Kidney (tissue), 14 donors: ENCODE results near the gene DNTT. TPM values are rescaled to one million over a fixed set of nuclear protein-coding genes. Genes with fewer than 3 reads are reported as not detected.
A peak's percentile ranks its signal among the peaks of the same experiment; 100 is the strongest.

Source experiments
- DNase-seq, 5 donors: peaks; one replicate each; pipeline ENCODE4 v3.0.0-alpha.2; 2013 to 2020
- FAIRE-seq: peaks from 2 replicates; lab custom pipeline; 2012; peaks lifted over from hg19 to GRCh38; lab: Jason Lieb, UNC
- H3K27ac ChIP-seq, 2 donors: one replicate each; pipeline ENCODE4 v1.7.0; 2013; ENCODE audit warnings: low read depth in 2 of 2, low read length in 2 of 2, inconsistent platforms in 1 of 2
- H3K27me3 ChIP-seq: one replicate; pipeline ENCODE4 v1.7.1; 2013; ENCODE audit warnings: low read length, inconsistent platforms; ENCODE audit not compliant: control insufficient read depth, insufficient read depth
- H3K36me3 ChIP-seq, 3 donors: one replicate each; pipeline versions ENCODE4 v1.7.0 to v1.7.1; 2013; ENCODE audit warnings: low read length in 3 of 3, control low read depth in 1 of 3, inconsistent platforms in 1 of 3; ENCODE audit not compliant: insufficient read depth in 3 of 3, control insufficient read depth in 2 of 3
- H3K4me1 ChIP-seq, 3 donors: one replicate each; pipeline versions ENCODE4 v1.7.0 to v1.7.1; 2013; ENCODE audit warnings: low read length in 3 of 3, inconsistent platforms in 1 of 3, low read depth in 1 of 3; ENCODE audit not compliant: control insufficient read depth in 2 of 3, insufficient read depth in 2 of 3
- H3K4me3 ChIP-seq, 3 donors: one replicate each; pipeline versions ENCODE4 v1.7.0 to v1.8.1; 2013; ENCODE audit warnings: low read length in 3 of 3, control low read depth in 1 of 3, inconsistent platforms in 1 of 3
- H3K9ac ChIP-seq, 3 donors: one replicate each; pipeline versions ENCODE4 v1.7.0 to v1.7.1; 2013; ENCODE audit warnings: low read length in 3 of 3, control low read depth in 1 of 3, inconsistent platforms in 1 of 3
- H3K9me3 ChIP-seq, 3 donors: one replicate each; pipeline versions ENCODE4 v1.7.0 to v1.7.1; 2013; ENCODE audit warnings: low read length in 3 of 3, control low read depth in 1 of 3, inconsistent platforms in 1 of 3; ENCODE audit not compliant: control insufficient read depth in 2 of 3, insufficient read depth in 1 of 3
- intact Hi-C: fragments of 100-400 bp; cut with DNase I; formaldehyde crosslinking; loops from one replicate; pipeline ENCODE4 v1.11.1; 2022
- polyA plus RNA-seq: library from polyadenylated mRNA; stranded (reverse); fragments of 350-450 nt; fragmentation: Illumina TruSeq; extraction: RNeasy Lipid Tissue Mini Kit (QIAGEN cat#74804); gene quantifications from one replicate; pipeline ENCODE4 v1.2.3, GENCODE V29; 2014; ENCODE audit warnings: low read depth, low replicate concordance; ENCODE audit not compliant: insufficient read depth
- total RNA-seq: library from RNA; stranded (reverse); fragmentation: NEBNext Ultra II Directional; extraction: Animal tissue kit (Norgen Biotek cat#: 25700); gene quantifications from one replicate; pipeline ENCODE4 v1.2.1, GENCODE V29; 2021
- TF ChIP-seq, protein P1 (sequence below): IDR thresholded peaks from 3 replicates; pipeline ENCODE4 v1.5.1; 2012; ENCODE audit warnings: mild to moderate bottlenecking, moderate library complexity, borderline replicate concordance; ENCODE audit not compliant: insufficient read depth; ENCODE audit errors: extremely low read depth
- donor health status: control.
- donor health status: control.
- donor health status: control.
- donor health status: control.
- donor health status: control.
- donor health status: DM: yes; HTN: yes; CAD: no.
- donor health status: Normal renal cell carcinoma (clear cell type).

Gene DNTT
- total and polyA plus RNA-seq, 2 donors from 2014 or later = not detected

DNA sequence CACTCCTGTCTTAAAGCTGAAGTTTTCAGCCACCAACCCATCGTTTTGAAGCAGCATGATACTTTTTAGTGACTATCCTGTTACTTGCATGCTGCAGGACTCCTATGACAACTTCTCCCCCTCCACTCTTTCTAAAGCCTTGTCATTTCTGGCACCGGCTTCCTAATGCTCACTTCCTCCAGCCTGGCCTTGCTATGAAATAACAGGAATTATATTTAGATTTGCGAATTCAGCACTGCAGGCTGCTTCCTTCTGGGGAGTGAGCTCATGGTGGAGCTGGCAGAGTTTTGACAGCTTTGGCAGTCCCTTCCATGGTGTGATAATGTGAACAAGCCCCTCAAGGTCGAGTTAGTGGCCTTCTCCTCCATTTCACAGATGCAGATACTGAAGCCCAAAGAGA, 46.3 kb upstream of the DNTT start:
- no peak for FAIRE-seq

DNA sequence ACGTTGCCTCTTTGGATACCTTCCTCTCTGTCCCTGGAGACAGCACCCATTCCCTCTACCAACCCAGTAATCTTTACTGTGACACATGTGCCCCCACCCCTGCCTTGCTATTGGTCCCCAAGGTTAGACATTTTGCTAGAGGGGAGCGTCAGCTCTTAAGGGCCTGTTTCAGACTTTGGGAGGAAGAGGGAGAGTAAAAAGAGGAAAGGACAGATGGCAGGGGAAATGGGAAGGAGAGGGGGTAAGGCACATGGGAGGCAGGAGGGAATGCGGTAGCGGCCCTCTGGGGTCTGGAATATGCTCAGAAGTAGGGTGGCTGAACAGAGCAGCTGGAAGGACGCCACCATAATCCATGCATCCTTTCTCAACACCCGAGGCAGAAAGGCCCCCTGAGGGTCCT, 45.1 kb upstream of the DNTT start:
- Histone ChIP-seq H3K36me3 (no peaks in the 10 kb centered on the region), H3K9me3 (no peaks in the 10 kb centered on the region), H3K27ac (no peak overlapping the region), H3K9ac (no peak overlapping the region), H3K27me3 (no peaks in the 10 kb centered on the region), H3K4me3 (no peak overlapping the region), H3K4me1 (peaks cover 0 to 6% (median 0%) of the 10 kb centered on the region in 3 donors)
- intact Hi-C loops = no loop called here
- FAIRE-seq (no peak), DNase-seq (no peak)
- TF ChIP-seq, protein P1, sequence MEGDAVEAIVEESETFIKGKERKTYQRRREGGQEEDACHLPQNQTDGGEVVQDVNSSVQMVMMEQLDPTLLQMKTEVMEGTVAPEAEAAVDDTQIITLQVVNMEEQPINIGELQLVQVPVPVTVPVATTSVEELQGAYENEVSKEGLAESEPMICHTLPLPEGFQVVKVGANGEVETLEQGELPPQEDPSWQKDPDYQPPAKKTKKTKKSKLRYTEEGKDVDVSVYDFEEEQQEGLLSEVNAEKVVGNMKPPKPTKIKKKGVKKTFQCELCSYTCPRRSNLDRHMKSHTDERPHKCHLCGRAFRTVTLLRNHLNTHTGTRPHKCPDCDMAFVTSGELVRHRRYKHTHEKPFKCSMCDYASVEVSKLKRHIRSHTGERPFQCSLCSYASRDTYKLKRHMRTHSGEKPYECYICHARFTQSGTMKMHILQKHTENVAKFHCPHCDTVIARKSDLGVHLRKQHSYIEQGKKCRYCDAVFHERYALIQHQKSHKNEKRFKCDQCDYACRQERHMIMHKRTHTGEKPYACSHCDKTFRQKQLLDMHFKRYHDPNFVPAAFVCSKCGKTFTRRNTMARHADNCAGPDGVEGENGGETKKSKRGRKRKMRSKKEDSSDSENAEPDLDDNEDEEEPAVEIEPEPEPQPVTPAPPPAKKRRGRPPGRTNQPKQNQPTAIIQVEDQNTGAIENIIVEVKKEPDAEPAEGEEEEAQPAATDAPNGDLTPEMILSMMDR = no peak

More for the DNA sequence above, 46.3 kb upstream of the DNTT start:
- Histone ChIP-seq H3K27ac (no peak overlapping the region), H3K4me1 (peaks cover 0 to 4% (median 0%) of the 10 kb centered on the region in 3 donors), H3K36me3 (no peaks in the 10 kb centered on the region), H3K4me3 (no peak overlapping the region), H3K9me3 (no peaks in the 10 kb centered on the region), H3K9ac (no peak overlapping the region), H3K27me3 (no peaks in the 10 kb centered on the region)
- intact Hi-C loops = no loop called here
- peak in 1 of 5 donors; percentile 55 for DNase-seq
- TF ChIP-seq, protein P1 = no peak

DNA sequence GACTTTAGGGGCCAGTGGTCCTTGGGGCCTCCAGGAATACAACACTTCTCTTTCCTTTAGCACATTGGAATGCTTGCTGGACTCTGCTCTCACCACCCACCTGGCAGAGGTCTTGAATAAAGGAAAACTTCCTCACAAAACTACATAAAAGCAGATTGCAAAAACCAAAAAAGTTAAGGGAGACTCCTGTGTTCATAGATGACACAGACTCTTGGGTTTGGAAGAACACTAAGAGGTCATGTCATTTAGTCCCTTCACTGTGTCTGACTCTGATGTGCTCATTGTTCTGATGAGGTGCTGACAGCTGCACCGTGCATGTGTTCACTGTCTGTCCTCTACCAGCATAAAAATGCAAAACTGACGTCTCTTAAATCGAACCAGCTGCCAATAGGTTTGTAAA, 44.2 kb upstream of the DNTT start:
- no peak for FAIRE-seq
- TF ChIP-seq, protein P1 = no peak
- no peak overlapping the region for H3K27ac ChIP-seq
- peaks cover 0 to 8% (median 0%) of the 10 kb centered on the region in 3 donors for H3K4me1 ChIP-seq
- H3K9ac ChIP-seq = no peak overlapping the region
- no peak overlapping the region for H3K4me3 ChIP-seq
- no peak for DNase-seq
- no peaks in the 10 kb centered on the region for H3K27me3 ChIP-seq
- H3K9me3 ChIP-seq = no peaks in the 10 kb centered on the region
- intact Hi-C loops = no loop called here
- no peaks in the 10 kb centered on the region for H3K36me3 ChIP-seq

DNA sequence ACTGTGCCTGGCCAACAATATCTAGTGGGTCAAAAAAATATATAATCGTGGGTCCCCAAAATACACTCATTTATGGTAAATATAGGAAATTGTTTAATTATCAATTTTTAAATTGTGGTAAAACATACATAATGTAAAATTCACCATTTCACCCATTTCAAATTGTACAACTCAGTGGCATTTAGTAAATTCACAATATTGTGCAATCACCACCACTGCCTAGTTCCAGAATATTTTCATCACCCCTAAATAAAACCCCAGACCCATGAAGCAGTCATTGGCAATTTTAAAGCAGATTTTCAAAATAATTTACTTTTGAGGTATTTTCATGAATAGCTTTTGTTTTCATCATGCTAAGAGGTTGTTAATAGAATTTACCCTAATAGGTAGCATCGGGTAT, 43.1 kb upstream of the DNTT start:
- Histone ChIP-seq H3K27ac (no peak overlapping the region), H3K27me3 (no peaks in the 10 kb centered on the region), H3K36me3 (no peaks in the 10 kb centered on the region), H3K4me1 (peaks cover 0 to 8% (median 0%) of the 10 kb centered on the region in 3 donors), H3K9me3 (no peaks in the 10 kb centered on the region), H3K4me3 (no peak overlapping the region), H3K9ac (no peak overlapping the region)
- intact Hi-C loops = no loop called here
- FAIRE-seq = no peak
- TF ChIP-seq, protein P1 = no peak
- DNase-seq = no peak
